NK-92 (cell line): ENCODE data around the gene KTI12.

ENCODE experiments used
- DNase-seq: peaks from one replicate; lab custom pipeline; 2025; ENCODE audit not compliant: unreplicated experiment; lab: John Stamatoyannopoulos, UW

The KTI12 gene

DNA sequence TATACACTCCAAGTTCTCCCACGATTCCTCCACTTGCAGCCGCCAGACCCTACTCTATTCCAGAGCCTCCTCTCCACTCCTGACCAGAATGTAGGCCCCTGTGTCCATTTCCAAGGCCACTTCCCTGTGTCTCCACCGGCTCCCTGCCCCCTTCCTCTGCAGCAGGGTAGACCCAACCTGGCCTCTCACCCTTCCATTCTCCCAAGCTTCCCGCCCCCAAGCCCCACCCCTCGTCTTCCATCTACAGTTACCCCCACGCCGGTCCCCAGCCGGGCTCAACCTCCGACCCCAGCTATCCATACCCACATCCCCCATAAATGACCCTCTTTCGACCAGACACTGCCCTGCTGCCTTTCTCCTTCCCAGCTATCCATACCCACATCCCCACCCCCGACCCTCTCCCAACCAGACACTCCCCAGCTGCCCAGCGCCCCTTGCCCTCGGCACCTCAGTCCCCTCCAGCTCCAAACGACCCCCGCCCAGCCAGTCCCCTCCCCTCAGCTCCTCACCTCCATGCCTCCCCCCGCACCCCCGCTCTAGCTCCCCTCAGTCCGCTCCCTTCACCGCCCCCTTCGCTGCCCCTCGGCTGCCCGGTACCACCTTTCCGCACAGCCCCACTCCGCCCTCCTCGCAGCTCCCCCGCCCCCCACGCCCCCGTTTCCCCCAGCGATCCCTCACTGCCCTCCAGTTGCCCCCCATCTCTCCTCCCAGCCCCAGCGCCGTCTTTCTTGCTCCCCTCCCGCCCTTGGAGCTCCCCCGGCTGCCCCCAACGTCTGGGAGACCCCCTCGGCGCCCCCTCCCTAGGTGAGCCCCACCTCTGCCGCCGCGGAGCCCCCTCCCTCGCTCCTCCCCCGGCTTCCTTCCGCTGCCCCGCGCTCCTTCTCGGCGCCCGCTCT, 43.8 kb downstream of the KTI12 start:
- no peak for DNase-seq

DNA sequence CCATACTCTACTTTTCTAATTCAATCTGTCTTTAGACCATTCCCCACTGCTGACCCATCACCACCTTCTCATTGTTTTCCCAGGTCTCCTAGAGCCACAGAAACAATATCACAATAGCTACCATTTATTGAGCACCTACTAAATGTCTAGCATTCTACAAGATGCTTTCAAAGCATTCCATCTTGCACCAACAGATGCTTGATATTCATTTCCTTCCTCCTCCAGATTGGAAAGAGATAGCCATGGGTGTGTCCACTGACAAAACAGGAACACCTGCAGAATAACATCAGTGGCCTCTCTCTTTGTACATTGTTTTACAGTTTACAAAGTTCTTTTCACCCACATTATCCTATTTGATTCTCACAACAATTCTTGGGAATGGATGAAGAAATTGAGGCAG, 45.4 kb downstream of the KTI12 start:
- DNase-seq: no peak

DNA sequence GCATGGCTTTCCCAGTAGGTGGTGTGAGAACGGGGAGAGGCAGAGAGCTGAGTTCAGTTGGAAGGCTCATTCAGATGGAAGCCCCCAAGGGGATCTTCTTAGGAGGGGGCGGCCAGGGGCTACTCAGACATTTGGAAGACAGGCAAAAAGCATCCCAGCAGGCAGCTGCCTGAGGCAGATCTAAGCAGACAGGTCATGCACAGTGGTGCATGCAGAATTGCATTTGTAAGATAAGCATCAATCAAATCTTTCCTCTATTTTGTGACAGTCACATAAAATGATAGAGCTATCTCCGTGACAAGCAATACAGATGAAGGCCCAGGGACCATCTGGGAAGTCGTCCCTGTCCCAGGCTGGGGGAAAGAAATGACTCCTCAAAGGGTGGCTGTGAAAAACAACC, 46.9 kb downstream of the KTI12 start:
- no peak for DNase-seq

DNA sequence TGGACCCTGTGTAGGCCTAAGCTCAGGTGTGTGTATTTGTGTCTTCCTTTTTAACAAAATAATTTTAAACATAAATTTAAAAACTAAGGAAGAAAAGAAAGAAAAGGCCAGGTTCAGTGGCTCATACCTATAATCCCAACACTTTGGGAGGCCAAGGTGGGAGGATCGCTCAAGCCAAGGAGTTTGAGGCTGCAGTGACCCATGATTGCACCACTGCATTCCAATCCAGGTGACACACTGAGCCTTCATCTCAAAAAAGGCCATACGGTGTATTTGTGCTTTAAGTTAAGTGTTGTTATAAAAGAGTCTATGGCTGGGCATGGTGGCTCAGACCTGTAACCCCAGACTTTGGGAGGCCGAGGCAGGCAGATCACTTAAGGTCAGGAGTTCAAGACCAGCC, 51.4 kb downstream of the KTI12 start:
- DNase-seq: no peak
